IMR-90 (cell line): ENCODE measurements around the gene DSCAML1. TPM values are rescaled to one million over a fixed set of nuclear protein-coding genes. Genes with fewer than 3 reads are reported as not detected.

Experiments
- ATAC-seq: fragments of 200-7000 bp; cut with Tn5 transposase; 2 replicates; pipeline ENCODE4 v1.9.1; 2020; ENCODE audit warnings: low read depth, mild to moderate bottlenecking, moderate library complexity
- BruUV-seq: library from RNA; stranded (reverse); fragments of 400-500 nt; replicated peaks from 2 replicates; lab custom pipeline; 2021; lab: Mats Ljungman, UMichigan
- CTCF ChIA-PET: fragments of 300-600 bp; formaldehyde crosslinking; extraction: SDS; loops from one replicate; lab custom pipeline; 2021; ENCODE audit warnings: antibody characterized with exemption; lab: Yijun Ruan, JAX
- POLR2A ChIA-PET: fragments of 300-600 bp; sonication (Branson Sonifier 250); formaldehyde crosslinking; loops from one replicate; lab custom pipeline; 2022; ENCODE audit warnings: antibody characterized with exemption; ENCODE audit not compliant: unreplicated experiment; lab: Charles Lee
- DNase-seq: peaks from one replicate; pipeline ENCODE4 v3.0.0; 2013
- H2AFZ ChIP-seq: replicated peaks from 2 replicates; pipeline ENCODE3; 2013; ENCODE audit warnings: low read length, mild to moderate bottlenecking; ENCODE audit not compliant: poor library complexity
- H2AK5ac ChIP-seq: 2 replicates; pipeline ENCODE4 v1.6.1; 2013; ENCODE audit warnings: low read depth, low read length, inconsistent platforms
- H2AK9ac ChIP-seq: replicated peaks from 2 replicates; pipeline ENCODE3; 2013; ENCODE audit warnings: mild to moderate bottlenecking, low read depth, low read length, moderate library complexity; ENCODE audit not compliant: poor library complexity
- H2BK120ac ChIP-seq: 2 replicates; pipeline ENCODE4 v1.6.1; 2013; ENCODE audit warnings: low read depth, low read length, inconsistent platforms
- H2BK15ac ChIP-seq: 3 replicates; pipeline ENCODE4 v1.6.1; 2013; ENCODE audit warnings: low read depth, low read length, inconsistent platforms
- H2BK20ac ChIP-seq: 2 replicates; pipeline ENCODE4 v1.6.1; 2013; ENCODE audit warnings: low read depth, mild to moderate bottlenecking, inconsistent platforms, low read length, moderate library complexity
- H2BK5ac ChIP-seq: 2 replicates; pipeline ENCODE4 v1.6.1; 2013; ENCODE audit warnings: mild to moderate bottlenecking, low read depth, low read length, inconsistent platforms; ENCODE audit not compliant: poor library complexity, severe bottlenecking
- H3K14ac ChIP-seq: replicated peaks from 2 replicates; pipeline ENCODE4 v1.6.1; 2013; ENCODE audit warnings: low read depth, low read length, inconsistent platforms
- H3K18ac ChIP-seq: 2 replicates; pipeline ENCODE4 v1.6.1; 2013; ENCODE audit warnings: low read depth, low read length, control low read depth
- H3K23ac ChIP-seq: 2 replicates; pipeline ENCODE4 v1.6.1; 2013; ENCODE audit warnings: low read depth, low read length, inconsistent platforms
- H3K27ac ChIP-seq: 2 replicates; pipeline ENCODE4 v1.5.1; 2013; ENCODE audit warnings: mild to moderate bottlenecking, control low read depth, low read length; ENCODE audit not compliant: insufficient read depth
- H3K27me3 ChIP-seq: 2 replicates; pipeline ENCODE4 v1.6.1; 2013; ENCODE audit warnings: low read length; ENCODE audit not compliant: control insufficient read depth, insufficient read depth
- H3K36me3 ChIP-seq: 2 replicates; pipeline ENCODE4 v1.6.1; 2013; ENCODE audit warnings: low read length, mixed read lengths; ENCODE audit not compliant: control insufficient read depth, insufficient read depth
- H3K4ac ChIP-seq: 2 replicates; pipeline ENCODE4 v1.6.1; 2013; ENCODE audit warnings: low read depth, low read length, inconsistent platforms
- H3K4me1 ChIP-seq: 2 replicates; pipeline ENCODE4 v1.6.1; 2013; ENCODE audit warnings: low read length, mixed read lengths; ENCODE audit not compliant: control insufficient read depth, insufficient read depth
- H3K4me2 ChIP-seq: 2 replicates; pipeline ENCODE4 v1.6.1; 2013; ENCODE audit warnings: low read depth, mild to moderate bottlenecking, control low read depth, low read length, moderate library complexity
- H3K4me3 ChIP-seq: 2 replicates; pipeline ENCODE4 v1.5.1; 2013; ENCODE audit warnings: low read depth, mild to moderate bottlenecking, control low read depth, low read length, moderate library complexity; ENCODE audit not compliant: insufficient read depth
- H3K56ac ChIP-seq: 2 replicates; pipeline ENCODE4 v1.6.1; 2013; ENCODE audit warnings: low read length, inconsistent platforms; ENCODE audit not compliant: insufficient read depth; ENCODE audit errors: extremely low read depth
- H3K79me1 ChIP-seq, 2 experiments: 2 replicates each; pipeline ENCODE4 v1.6.1; 2013; ENCODE audit warnings: low read length in 2 of 2, inconsistent platforms in 1 of 2, low read depth in 1 of 2
- H3K9ac ChIP-seq: 2 replicates; pipeline ENCODE4 v1.6.1; 2013; ENCODE audit warnings: low read depth, low read length, control low read depth
- H3K9me1 ChIP-seq: 2 replicates; pipeline ENCODE4 v1.6.1; 2013; ENCODE audit warnings: low read length, inconsistent platforms; ENCODE audit not compliant: insufficient read depth
- H3K9me3 ChIP-seq: 2 replicates; pipeline ENCODE4 v1.6.1; 2013; ENCODE audit warnings: low read length; ENCODE audit not compliant: control insufficient read depth, insufficient read depth
- H4K20me1 ChIP-seq: 2 replicates; pipeline ENCODE4 v1.6.1; 2013; ENCODE audit warnings: low read length, inconsistent platforms; ENCODE audit not compliant: insufficient read depth
- H4K5ac ChIP-seq: 2 replicates; pipeline ENCODE4 v1.6.1; 2013; ENCODE audit warnings: mild to moderate bottlenecking, low read depth, low read length, control low read depth
- H4K8ac ChIP-seq, 2 experiments: 2 replicates each; pipeline ENCODE4 v1.6.1; 2013; ENCODE audit warnings: low read depth in 2 of 2, low read length in 2 of 2, control low read depth in 1 of 2, inconsistent platforms in 1 of 2
- H4K91ac ChIP-seq: 2 replicates; pipeline ENCODE4 v1.6.1; 2013; ENCODE audit warnings: low read depth, low read length, inconsistent platforms; ENCODE audit not compliant: insufficient read depth
- CHD1 ChIP-seq: IDR thresholded peaks from 2 replicates; pipeline ENCODE4 v1.6.1; 2012; ENCODE audit warnings: low read depth, low read length, improper control_type of control experiment
- FOS ChIP-seq: fragments of 150-350 bp; IDR thresholded peaks from 2 replicates; pipeline ENCODE4 v1.6.1; 2016; ENCODE audit warnings: low read depth, low read length
- MAFK ChIP-seq: IDR thresholded peaks from 2 replicates; pipeline ENCODE4 v1.6.1; 2012; ENCODE audit warnings: low read depth, low read length, improper control_type of control experiment
- MAZ ChIP-seq: IDR thresholded peaks from 2 replicates; pipeline ENCODE4 v1.6.1; 2012; ENCODE audit warnings: low read depth, mild to moderate bottlenecking, low read length, improper control_type of control experiment, moderate library complexity, borderline replicate concordance
- RAD21 ChIP-seq: IDR thresholded peaks from 2 replicates; pipeline ENCODE4 v1.6.1; 2012; ENCODE audit warnings: low read length, improper control_type of control experiment
- RFX5 ChIP-seq: IDR thresholded peaks from 2 replicates; pipeline ENCODE4 v1.8.0; 2012; ENCODE audit warnings: low read depth, mild to moderate bottlenecking, low read length, moderate library complexity
- SMC3 ChIP-seq: fragments of 150-350 bp; IDR thresholded peaks from 2 replicates; pipeline ENCODE4 v1.6.1; 2016; ENCODE audit warnings: low read depth, mild to moderate bottlenecking, antibody characterized with exemption, low read length, moderate library complexity
- WGBS, 2 experiments: methylation state at CpG; one replicate each; pipeline versions ENCODE4 v1.1.5 to v1.1.7; 2013; ENCODE audit warnings: missing lambda C conversion rate in 2 of 2; ENCODE audit not compliant: insufficient read length in 1 of 2; ENCODE audit errors: extremely low coverage in 2 of 2; 5-methylcytosine and 5-hydroxymethylcytosine counted together
- dilution Hi-C: fragments of 300-500 bp; cut with HindIII; formaldehyde crosslinking; loops from one replicate; pipeline ENCODE4 v1.14.3; 2018; ENCODE audit warnings: low sequenced_read_pairs; ENCODE audit not compliant: unreplicated experiment
- in situ Hi-C: fragments of 300-500 bp; cut with MboI; formaldehyde crosslinking; loops from 3 replicates; pipeline ENCODE4 v1.14.3; 2019; ENCODE audit warnings: low sequenced_read_pairs, inconsistent platforms, mixed read lengths
- intact Hi-C: fragments of 100-400 bp; cut with micrococcal nuclease; formaldehyde crosslinking; loops from 2 replicates; pipeline ENCODE4 v1.10.0; 2022
- polyA plus RNA-seq, 3 experiments: library from polyadenylated mRNA; depleted of rRNA; stranded (reverse); fragments of >200 nt; gene quantifications; 2 replicates each; pipeline ENCODE4 v1.2.3, GENCODE V29; 2012; ENCODE audit warnings: low replicate concordance in 1 of 3
- total RNA-seq: library from RNA; depleted of rRNA; stranded (reverse); fragments of >200 nt; gene quantifications from 2 replicates; pipeline ENCODE4 v1.2.3, GENCODE V29; 2012

DSCAML1 gene
- total and polyA plus RNA-seq, 2 of the 4 experiments (the other 2 are of a cell fraction): not detected

DNA sequence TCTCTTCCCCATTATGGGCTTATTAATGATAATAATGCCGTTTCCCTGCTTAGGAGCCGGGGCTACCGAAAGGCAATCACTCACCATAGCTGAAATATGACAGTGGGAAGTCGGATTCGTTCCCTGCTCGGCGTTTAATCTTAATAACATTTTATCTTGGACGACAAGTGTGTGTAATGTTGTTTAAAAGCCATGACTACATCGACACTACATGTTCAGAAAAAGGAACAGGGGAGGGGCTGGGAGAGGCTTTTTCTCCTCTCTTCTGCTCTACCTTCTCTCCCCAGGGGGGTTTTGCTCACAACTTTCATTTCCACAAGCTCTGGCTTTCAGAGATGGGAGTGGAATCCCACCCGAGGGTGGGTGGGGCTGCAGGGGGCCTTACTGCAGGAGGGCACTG is 105.5 kb downstream of the DSCAML1 start:
- H3K18ac ChIP-seq: no peak overlapping the region
- no peak overlapping the region for H3K4ac ChIP-seq
- H4K5ac ChIP-seq: no peak overlapping the region
- H3K79me1 ChIP-seq: no peaks in the 10 kb centered on the region
- no peak for ATAC-seq
- peaks cover 19% of the 10 kb centered on the region for H3K27me3 ChIP-seq
- no peak overlapping the region for H2AK5ac ChIP-seq
- H4K20me1 ChIP-seq: no peaks in the 10 kb centered on the region
- no peak overlapping the region for H2AK9ac ChIP-seq
- H2BK20ac ChIP-seq: no peak overlapping the region
- no peak overlapping the region for H2AFZ ChIP-seq
- TF ChIP-seq FOS (no peak), SMC3 (no peak), RFX5 (no peak), MAFK (no peak), MAZ (no peak), RAD21 (no peak), CHD1 (no peak)
- no CpG with 5 or more reads among the region's 10 CpGs for WGBS, 2 experiments
- H3K9ac ChIP-seq: no peak overlapping the region
- no peak overlapping the region for H4K8ac ChIP-seq
- CTCF ChIA-PET: interaction anchor here (0.5 kb wide), 1 partner anchor 294 kb away, joined by 4 read pairs; no protein-coding TSS in a partner anchor
- POLR2A ChIA-PET: no interaction called here
- dilution Hi-C loops: no loop called here
- no peak overlapping the region for H2BK15ac ChIP-seq
- H3K36me3 ChIP-seq: no peaks in the 10 kb centered on the region
- no peak overlapping the region for H3K56ac ChIP-seq
- in situ Hi-C loops: no loop called here
- intact Hi-C loops: no loop called here
- no TSS peak for BruUV-seq
- H3K9me1 ChIP-seq: no peaks in the 10 kb centered on the region
- no peak overlapping the region for H2BK5ac ChIP-seq
- no peak overlapping the region for H3K4me2 ChIP-seq
- no peaks in the 10 kb centered on the region for H3K4me1 ChIP-seq
- no peaks in the 10 kb centered on the region for H3K9me3 ChIP-seq
- no peak for DNase-seq
- H2BK120ac ChIP-seq: no peak overlapping the region
- H3K27ac ChIP-seq: no peak overlapping the region
- H3K14ac ChIP-seq: no peak overlapping the region
- H4K91ac ChIP-seq: no peak overlapping the region
- H3K4me3 ChIP-seq: no peak overlapping the region
- no peak overlapping the region for H3K23ac ChIP-seq
